ENCODE results near the gene ENTPD8.

ENTPD8 gene

DNA sequence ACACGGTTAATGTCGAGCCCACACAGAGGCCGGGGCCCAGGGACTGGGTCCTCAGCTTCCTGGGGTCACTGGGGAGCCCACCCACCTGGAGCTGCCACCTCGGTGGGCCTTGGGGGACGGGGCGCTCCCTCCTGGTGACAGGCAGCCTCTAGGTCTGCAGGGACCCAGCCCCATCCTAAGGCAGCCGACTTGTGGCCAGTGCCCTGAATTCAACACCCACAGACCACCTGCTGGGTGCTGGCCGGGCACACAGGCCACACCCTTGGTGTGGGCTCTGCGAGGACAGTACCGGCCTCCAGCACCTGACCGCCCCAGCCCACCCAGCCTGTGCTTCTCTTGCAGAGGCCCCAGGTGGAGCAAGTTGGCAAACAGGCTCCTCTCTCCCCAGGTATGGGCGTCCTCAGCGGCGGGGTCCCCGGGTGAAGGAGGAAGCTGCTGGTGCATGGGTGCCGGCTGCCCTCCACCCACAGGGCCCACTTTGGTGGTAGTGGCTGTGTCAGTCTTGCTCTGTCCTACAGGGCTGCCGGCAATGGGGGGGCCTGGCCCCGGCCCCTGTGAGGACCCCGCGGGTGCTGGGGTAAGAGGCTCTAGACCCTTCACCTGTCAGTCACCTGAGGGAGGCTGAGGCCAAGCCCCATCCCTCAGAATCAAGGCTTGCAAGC lies 8.3 kb downstream of the ENTPD8 start:
- WGBS, 2 donors (ENCODE audit: extremely low coverage in 2 of 2, insufficient read length in 2 of 2, insufficient replicate concordance in 1 of 2) = no CpG with 5 or more reads among the region's 20 CpGs
- Histone ChIP-seq H2BK5ac (ENCODE audit: low read length) (peak overlapping the region; percentile 5), H3K36me3 (replicated peaks in 1 of 2; ENCODE audit: control insufficient read depth in 2 of 2, insufficient read depth in 2 of 2, low read length in 2 of 2) (no peaks in the 10 kb centered on the region), H3K14ac (ENCODE audit: low read length) (peak overlapping the region; percentile 21), H2BK12ac (ENCODE audit: low read length) (peak overlapping the region; percentile 10), H3K18ac (ENCODE audit: low read length) (no peak overlapping the region), H2BK120ac (ENCODE audit: low read depth, low read length) (no peak overlapping the region), H3K9me3 (replicated peaks in 1 of 2; ENCODE audit: control insufficient read depth in 2 of 2, insufficient read depth in 1 of 2, low read depth in 1 of 2, low read length in 2 of 2) (no peaks in the 10 kb centered on the region), H3K4me2 (ENCODE audit: insufficient read depth, low read length, poor library complexity, severe bottlenecking) (no peak overlapping the region), H2BK15ac (ENCODE audit: low read length) (peak overlapping the region; percentile 75), H3K4me1 (ENCODE audit: control insufficient read depth in 2 of 2, insufficient read depth in 1 of 2, low read depth in 1 of 2, low read length in 2 of 2) (no peaks in the 10 kb centered on the region), H2AK5ac (ENCODE audit: low read depth, low read length) (peak overlapping the region; percentile 90), H4K8ac (ENCODE audit: low read depth, low read length) (peak overlapping the region; percentile 43), H3K9ac (ENCODE audit: low read depth, low read length, poor library complexity) (no peak overlapping the region), H3K4ac (ENCODE audit: low read length) (no peak overlapping the region), H3K27me3 (ENCODE audit: control insufficient read depth in 3 of 3, insufficient read depth in 3 of 3, low read depth in 1 of 3, low read length in 3 of 3) (peaks cover 0 to 9% (median 0%) of the 10 kb centered on the region in 3 experiments), H3K4me3 (ENCODE audit: low read length in 2 of 2) (no peak overlapping the region), H2AFZ (ENCODE audit: low read length) (no peak overlapping the region), H4K91ac (ENCODE audit: low read depth, low read length, poor library complexity) (no peak overlapping the region), H3K79me1 (ENCODE audit: low read depth, low read length) (peaks cover 4% of the 10 kb centered on the region), H3K27ac (replicated peaks; ENCODE audit: low read length) (no peak overlapping the region), H3K23ac (ENCODE audit: low read depth, low read length, poor library complexity) (no peak overlapping the region)
- DNase-seq (ENCODE audit: low spot score) = no peak

DNA sequence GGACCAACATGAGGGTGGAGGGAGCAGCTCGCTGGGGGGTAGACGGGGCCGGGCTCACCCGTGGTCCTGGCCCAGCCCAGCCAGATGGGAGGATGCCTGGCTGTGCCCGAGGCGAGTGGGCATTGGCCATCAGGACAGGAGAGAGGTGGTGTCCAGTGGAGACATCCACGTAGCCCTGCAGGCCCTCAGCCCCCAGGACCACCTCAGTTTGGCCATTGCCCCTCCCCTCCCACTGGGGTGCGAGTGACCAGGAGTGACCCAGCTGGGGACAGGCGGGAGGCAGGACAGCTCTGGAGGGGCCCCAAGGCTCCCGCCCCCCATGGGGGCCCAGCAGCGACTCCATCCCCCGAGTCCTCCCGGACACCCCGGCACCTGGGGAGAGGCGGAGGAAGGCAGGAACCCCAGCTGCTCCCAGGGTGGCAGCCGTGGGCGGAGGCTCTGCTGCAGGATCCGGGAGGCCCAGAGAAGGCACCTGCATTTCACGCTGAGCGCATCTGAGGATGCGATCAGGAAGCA lies 9.7 kb downstream of the ENTPD8 start:
- Histone ChIP-seq H2AFZ (ENCODE audit: low read length) (no peak overlapping the region), H4K8ac (ENCODE audit: low read depth, low read length) (no peak overlapping the region), H2BK12ac (ENCODE audit: low read length) (peak overlapping the region; percentile 84), H3K27me3 (ENCODE audit: control insufficient read depth in 3 of 3, insufficient read depth in 3 of 3, low read depth in 1 of 3, low read length in 3 of 3) (peaks cover 0 to 4% (median 0%) of the 10 kb centered on the region in 3 experiments), H3K9me3 (replicated peaks in 1 of 2; ENCODE audit: control insufficient read depth in 2 of 2, insufficient read depth in 1 of 2, low read depth in 1 of 2, low read length in 2 of 2) (no peaks in the 10 kb centered on the region), H3K4ac (ENCODE audit: low read length) (no peak overlapping the region), H3K14ac (ENCODE audit: low read length) (no peak overlapping the region), H2AK5ac (ENCODE audit: low read depth, low read length) (peak overlapping the region; percentile 63), H3K79me1 (ENCODE audit: low read depth, low read length) (peaks cover 4% of the 10 kb centered on the region), H4K91ac (ENCODE audit: low read depth, low read length, poor library complexity) (no peak overlapping the region), H3K4me1 (ENCODE audit: control insufficient read depth in 2 of 2, insufficient read depth in 1 of 2, low read depth in 1 of 2, low read length in 2 of 2) (no peaks in the 10 kb centered on the region), H3K9ac (ENCODE audit: low read depth, low read length, poor library complexity) (peak overlapping the region; percentile 12), H2BK120ac (ENCODE audit: low read depth, low read length) (peak overlapping the region; percentile 8), H3K4me2 (ENCODE audit: insufficient read depth, low read length, poor library complexity, severe bottlenecking) (no peak overlapping the region), H2BK15ac (ENCODE audit: low read length) (peak overlapping the region; percentile 49), H2BK5ac (ENCODE audit: low read length) (peak overlapping the region; percentile 75), H3K23ac (ENCODE audit: low read depth, low read length, poor library complexity) (peak overlapping the region; percentile 55), H3K4me3 (ENCODE audit: low read length in 2 of 2) (peak overlapping the region in 1 of 2 donors; percentile 16), H3K18ac (ENCODE audit: low read length) (peak overlapping the region; percentile 85), H3K27ac (replicated peaks; ENCODE audit: low read length) (no peak overlapping the region), H3K36me3 (replicated peaks in 1 of 2; ENCODE audit: control insufficient read depth in 2 of 2, insufficient read depth in 2 of 2, low read length in 2 of 2) (no peaks in the 10 kb centered on the region)
- no peak for DNase-seq (ENCODE audit: low spot score)
- no CpG with 5 or more reads among the region's 21 CpGs for WGBS, 2 donors (ENCODE audit: extremely low coverage in 2 of 2, insufficient read length in 2 of 2, insufficient replicate concordance in 1 of 2)

DNA sequence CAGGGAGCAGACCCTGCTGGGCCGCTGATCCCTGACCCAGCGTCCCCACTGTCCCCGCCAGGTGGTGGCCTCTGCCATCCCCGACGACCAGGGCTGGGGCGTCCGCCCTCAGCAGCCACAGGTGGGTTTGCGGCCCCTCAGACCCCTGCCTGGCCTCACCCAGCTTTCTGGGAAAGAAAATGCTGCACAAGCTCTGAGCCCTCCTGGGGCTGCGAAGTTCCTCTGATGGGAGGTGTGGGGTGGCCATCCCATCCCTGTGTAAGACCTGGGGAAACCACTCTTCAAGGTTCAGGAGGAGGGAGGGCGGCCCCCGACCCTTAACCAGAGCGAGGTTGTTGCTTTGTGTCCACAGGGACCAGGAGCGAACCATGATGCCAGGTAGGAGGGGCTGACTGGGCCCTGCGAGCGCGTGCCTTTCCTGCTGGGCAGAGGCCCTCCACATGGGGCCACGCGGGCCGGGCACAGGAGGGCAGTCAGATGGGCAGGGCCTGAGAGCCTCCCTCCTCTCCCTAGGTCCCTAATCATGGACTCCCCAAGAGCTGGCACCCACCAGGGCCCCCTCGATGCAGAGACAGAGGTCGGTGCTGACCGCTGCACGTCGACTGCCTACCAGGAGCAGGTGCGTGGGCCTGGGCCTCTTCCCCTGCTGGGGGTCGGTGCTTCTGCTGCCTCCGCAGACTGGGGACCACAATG lies 10.3 kb downstream of the ENTPD8 start:
- no CpG with 5 or more reads among the region's 27 CpGs for WGBS, 2 donors (ENCODE audit: extremely low coverage in 2 of 2, insufficient read length in 2 of 2, insufficient replicate concordance in 1 of 2)
- H3K9me3 ChIP-seq (replicated peaks in 1 of 2; ENCODE audit: control insufficient read depth in 2 of 2, insufficient read depth in 1 of 2, low read depth in 1 of 2, low read length in 2 of 2) = peaks cover 0 to 1% of the 10 kb centered on the region in 2 donors
- H2BK15ac ChIP-seq (ENCODE audit: low read length) = peak overlapping the region; percentile 49
- H2AFZ ChIP-seq (ENCODE audit: low read length) = no peak overlapping the region
- H3K27me3 ChIP-seq (ENCODE audit: control insufficient read depth in 3 of 3, insufficient read depth in 3 of 3, low read depth in 1 of 3, low read length in 3 of 3) = peaks cover 0 to 5% (median 3%) of the 10 kb centered on the region in 3 experiments
- no peaks in the 10 kb centered on the region for H3K4me1 ChIP-seq (ENCODE audit: control insufficient read depth in 2 of 2, insufficient read depth in 1 of 2, low read depth in 1 of 2, low read length in 2 of 2)
- peak overlapping the region; percentile 84 for H2BK12ac ChIP-seq (ENCODE audit: low read length)
- DNase-seq (ENCODE audit: low spot score) = no peak
- H3K4ac ChIP-seq (ENCODE audit: low read length) = peak overlapping the region; percentile 66
- H3K27ac ChIP-seq (replicated peaks; ENCODE audit: low read length) = no peak overlapping the region
- peak overlapping the region; percentile 63 for H2AK5ac ChIP-seq (ENCODE audit: low read depth, low read length)
- no peak overlapping the region for H2BK120ac ChIP-seq (ENCODE audit: low read depth, low read length)
- H3K14ac ChIP-seq (ENCODE audit: low read length) = peak overlapping the region; percentile 38
- H2BK5ac ChIP-seq (ENCODE audit: low read length) = peak overlapping the region; percentile 75
- H3K36me3 ChIP-seq (replicated peaks in 1 of 2; ENCODE audit: control insufficient read depth in 2 of 2, insufficient read depth in 2 of 2, low read length in 2 of 2) = no peaks in the 10 kb centered on the region
- no peak overlapping the region for H3K4me2 ChIP-seq (ENCODE audit: insufficient read depth, low read length, poor library complexity, severe bottlenecking)
- H3K23ac ChIP-seq (ENCODE audit: low read depth, low read length, poor library complexity) = peak overlapping the region; percentile 55
- peak overlapping the region; percentile 85 for H3K18ac ChIP-seq (ENCODE audit: low read length)
- no peak overlapping the region for H4K8ac ChIP-seq (ENCODE audit: low read depth, low read length)
- no peak overlapping the region for H4K91ac ChIP-seq (ENCODE audit: low read depth, low read length, poor library complexity)
- H3K79me1 ChIP-seq (ENCODE audit: low read depth, low read length) = peaks cover 4% of the 10 kb centered on the region
- peak overlapping the region in 1 of 2 donors; percentile 16 for H3K4me3 ChIP-seq (ENCODE audit: low read length in 2 of 2)
- H3K9ac ChIP-seq (ENCODE audit: low read depth, low read length, poor library complexity) = peak overlapping the region; percentile 60
